ENCODE results near the gene GSN.

Gene GSN

GRCh38 chr9:121267689-121268597, at the start of gene GSN:
GSN (plus strand) TSS chr9:121268162; CDS start chr9:121301972, 33,810 bp downstream.
- peak; percentile 80 for DNase-seq

- no peak for DNase-seq
Observed at GRCh38 chr9:121218357-121219027, 49.5 kb upstream of the GSN start.

- DNase-seq: no peak
Observed at GRCh38 chr9:121219530-121219929, 48.4 kb upstream of the GSN start.

- no peak for DNase-seq
Observed at GRCh38 chr9:121220996-121221663, 46.8 kb upstream of the GSN start.

GRCh38 chr9:121221664-121222055, 46.3 kb upstream of the GSN start:
- DNase-seq: no peak

- peak; percentile 87 for DNase-seq
Observed at GRCh38 chr9:121222524-121223171, 45.3 kb upstream of the GSN start.

- DNase-seq: no peak
Observed at GRCh38 chr9:121225240-121225639, 42.7 kb upstream of the GSN start.

- no peak for DNase-seq
Observed at GRCh38 chr9:121226175-121226574, 41.8 kb upstream of the GSN start.

- DNase-seq: peak; percentile 43
Observed at GRCh38 chr9:121227862-121228261, 40.1 kb upstream of the GSN start.

- no peak for DNase-seq
Observed at GRCh38 chr9:121230256-121230655, 37.7 kb upstream of the GSN start.

- peak; percentile 56 for DNase-seq
Observed at GRCh38 chr9:121232251-121232650, 35.7 kb upstream of the GSN start.

GRCh38 chr9:121233906-121234831, 33.8 kb upstream of the GSN start:
- DNase-seq: peak; percentile 60

GRCh38 chr9:121234832-121235161, 33.2 kb upstream of the GSN start:
- DNase-seq: no peak

- DNase-seq: no peak
Observed at GRCh38 chr9:121235512-121235911, 32.5 kb upstream of the GSN start.

- no peak for DNase-seq
Observed at GRCh38 chr9:121237916-121238315, 30.0 kb upstream of the GSN start.

- no peak for DNase-seq
Observed at GRCh38 chr9:121239071-121239470, 28.9 kb upstream of the GSN start.

- no peak for DNase-seq
Observed at GRCh38 chr9:121239851-121240250, 28.1 kb upstream of the GSN start.

GRCh38 chr9:121240472-121241135, 27.4 kb upstream of the GSN start:
- DNase-seq: no peak

- no peak for DNase-seq
Observed at GRCh38 chr9:121242219-121242958, 25.6 kb upstream of the GSN start.

GRCh38 chr9:121242959-121243346, 25.0 kb upstream of the GSN start:
- no peak for DNase-seq

Measured in hematopoietic multipotent progenitor cell treated with erythropoietin and hydrocortisone succinate and interleukin-3 and kit ligand, for 6 days (in vitro differentiated cells).